Gastroesophageal sphincter (tissue), 4 donors: ENCODE results near the gene RNF182. TPM values are rescaled to one million over a fixed set of nuclear protein-coding genes. Genes with fewer than 3 reads are reported as not detected.

Source experiments
- ATAC-seq: fragments of 150-250 bp; one replicate; pipeline ENCODE4 v1.9.1; 2016; ENCODE audit warnings: mild to moderate bottlenecking, moderate library complexity
- H3K27ac ChIP-seq, 4 donors: fragments of 200-600 bp; sonication (generic) in 3 of 4; 1 replicate in 3 of 4; 2 replicates in 1 of 4; pipeline ENCODE4 v1.5.1; 2016 to 2019
- H3K27me3 ChIP-seq: fragments of 200-600 bp; sonication (generic); one replicate; pipeline ENCODE4 v1.5.1; 2019
- H3K36me3 ChIP-seq, 2 donors: fragments of 200-600 bp; sonication (generic); one replicate each; pipeline ENCODE4 v1.5.1; 2019; ENCODE audit warnings: control low read depth in 1 of 2
- H3K4me1 ChIP-seq, 3 donors: fragments of 200-600 bp; sonication (generic); 1 replicate in 2 of 3; 2 replicates in 1 of 3; pipeline ENCODE4 v1.5.1; 2016 to 2019; ENCODE audit warnings: control low read depth in 2 of 3
- H3K4me3 ChIP-seq, 2 donors: fragments of 200-600 bp; sonication (generic); one replicate each; pipeline ENCODE4 v1.5.1; 2019; ENCODE audit warnings: mild to moderate bottlenecking in 1 of 2, moderate library complexity in 1 of 2
- H3K9me3 ChIP-seq, 3 donors: fragments of 200-600 bp; sonication (generic); one replicate each; pipeline ENCODE4 v1.5.1; 2017 to 2019; ENCODE audit warnings: control low read depth in 2 of 3
- EP300 ChIP-seq: sonication (generic); formaldehyde crosslinking; IDR thresholded peaks from one replicate; pipeline ENCODE4 v1.6.1; 2017; ENCODE audit warnings: antibody characterized with exemption, mild to moderate bottlenecking
- POLR2A ChIP-seq, 2 donors: fragments of 450-650 bp; IDR thresholded peaks; one replicate each; pipeline ENCODE4 v1.6.1; 2017; ENCODE audit warnings: antibody characterized with exemption in 2 of 2, mild to moderate bottlenecking in 2 of 2, moderate library complexity in 1 of 2
- POLR2AphosphoS5 ChIP-seq: sonication (generic); formaldehyde crosslinking; IDR thresholded peaks from one replicate; pipeline ENCODE4 v1.6.1; 2017; ENCODE audit warnings: antibody characterized with exemption
- WGBS, 2 donors: methylation state at CpG; one replicate each; pipeline ENCODE4 v1.1.5; 2018; ENCODE audit warnings: low coverage in 1 of 2; 5-methylcytosine and 5-hydroxymethylcytosine counted together
- total RNA-seq, 4 donors: library from RNA; depleted of rRNA; stranded (reverse); fragments of >200 nt; gene quantifications; one replicate each; pipeline ENCODE4 v1.1.0, GENCODE V29; 2016
- TF ChIP-seq, protein P1 (sequence below), 4 experiments: fragments of 200-600 bp in 2 of 4; fragments of 450-650 bp in 2 of 4; sonication (generic) in 1 of 4; IDR thresholded peaks; one replicate each; pipeline ENCODE4 v1.5.1; 2017 to 2019; ENCODE audit warnings: antibody characterized with exemption in 4 of 4, mild to moderate bottlenecking in 2 of 4, moderate library complexity in 2 of 4

Gene RNF182
- total RNA-seq, 4 donors from 2014 or later = 0.16 to 1.3 (median 0.27) TPM; not detected in 1

- TF ChIP-seq POLR2A (IDR thresholded peaks at IDR 0.05) (no peak), EP300 (no peak), POLR2AphosphoS5 (no peak)
- TF ChIP-seq, protein P1, sequence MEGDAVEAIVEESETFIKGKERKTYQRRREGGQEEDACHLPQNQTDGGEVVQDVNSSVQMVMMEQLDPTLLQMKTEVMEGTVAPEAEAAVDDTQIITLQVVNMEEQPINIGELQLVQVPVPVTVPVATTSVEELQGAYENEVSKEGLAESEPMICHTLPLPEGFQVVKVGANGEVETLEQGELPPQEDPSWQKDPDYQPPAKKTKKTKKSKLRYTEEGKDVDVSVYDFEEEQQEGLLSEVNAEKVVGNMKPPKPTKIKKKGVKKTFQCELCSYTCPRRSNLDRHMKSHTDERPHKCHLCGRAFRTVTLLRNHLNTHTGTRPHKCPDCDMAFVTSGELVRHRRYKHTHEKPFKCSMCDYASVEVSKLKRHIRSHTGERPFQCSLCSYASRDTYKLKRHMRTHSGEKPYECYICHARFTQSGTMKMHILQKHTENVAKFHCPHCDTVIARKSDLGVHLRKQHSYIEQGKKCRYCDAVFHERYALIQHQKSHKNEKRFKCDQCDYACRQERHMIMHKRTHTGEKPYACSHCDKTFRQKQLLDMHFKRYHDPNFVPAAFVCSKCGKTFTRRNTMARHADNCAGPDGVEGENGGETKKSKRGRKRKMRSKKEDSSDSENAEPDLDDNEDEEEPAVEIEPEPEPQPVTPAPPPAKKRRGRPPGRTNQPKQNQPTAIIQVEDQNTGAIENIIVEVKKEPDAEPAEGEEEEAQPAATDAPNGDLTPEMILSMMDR (IDR thresholded peaks at IDR 0.05) = no peak
- Histone ChIP-seq H3K36me3 (no peaks in the 10 kb centered on the region), H3K4me3 (no peak overlapping the region), H3K27ac (no peak overlapping the region), H3K4me1 (no peaks in the 10 kb centered on the region), H3K9me3 (no peaks in the 10 kb centered on the region), H3K27me3 (peaks cover 15% of the 10 kb centered on the region)
- WGBS, 2 donors = 66 to 79% methylated on average over 2 of the region's 2 CpGs
- ATAC-seq = no peak
Measured at GRCh38 chr6:13978787-13979186, 54.0 kb downstream of the RNF182 start.

- no peak for ATAC-seq
- TF ChIP-seq EP300 (no peak), POLR2A (IDR thresholded peaks at IDR 0.05) (no peak), POLR2AphosphoS5 (no peak)
- TF ChIP-seq, protein P1 (IDR thresholded peaks at IDR 0.05) = no peak
- Histone ChIP-seq H3K4me1 (no peaks in the 10 kb centered on the region), H3K9me3 (no peaks in the 10 kb centered on the region), H3K27ac (no peak overlapping the region), H3K36me3 (no peaks in the 10 kb centered on the region), H3K27me3 (peaks cover 16% of the 10 kb centered on the region), H3K4me3 (no peak overlapping the region)
- 84% methylated on average over 9 of the region's 9 CpGs for WGBS, 2 donors
Measured at GRCh38 chr6:13979284-13980171, 54.8 kb downstream of the RNF182 start.

- Histone ChIP-seq H3K36me3 (no peaks in the 10 kb centered on the region), H3K4me3 (no peak overlapping the region), H3K9me3 (no peaks in the 10 kb centered on the region), H3K27ac (no peak overlapping the region), H3K27me3 (peaks cover 19% of the 10 kb centered on the region), H3K4me1 (no peaks in the 10 kb centered on the region)
- TF ChIP-seq POLR2A (IDR thresholded peaks at IDR 0.05) (no peak), POLR2AphosphoS5 (no peak), EP300 (no peak)
- TF ChIP-seq, protein P1 (IDR thresholded peaks at IDR 0.05) = no peak
- ATAC-seq = no peak
- 59 to 71% methylated on average over 4 of the region's 4 CpGs for WGBS, 2 donors
Measured at GRCh38 chr6:13980534-13980933, 55.8 kb downstream of the RNF182 start.

DNA sequence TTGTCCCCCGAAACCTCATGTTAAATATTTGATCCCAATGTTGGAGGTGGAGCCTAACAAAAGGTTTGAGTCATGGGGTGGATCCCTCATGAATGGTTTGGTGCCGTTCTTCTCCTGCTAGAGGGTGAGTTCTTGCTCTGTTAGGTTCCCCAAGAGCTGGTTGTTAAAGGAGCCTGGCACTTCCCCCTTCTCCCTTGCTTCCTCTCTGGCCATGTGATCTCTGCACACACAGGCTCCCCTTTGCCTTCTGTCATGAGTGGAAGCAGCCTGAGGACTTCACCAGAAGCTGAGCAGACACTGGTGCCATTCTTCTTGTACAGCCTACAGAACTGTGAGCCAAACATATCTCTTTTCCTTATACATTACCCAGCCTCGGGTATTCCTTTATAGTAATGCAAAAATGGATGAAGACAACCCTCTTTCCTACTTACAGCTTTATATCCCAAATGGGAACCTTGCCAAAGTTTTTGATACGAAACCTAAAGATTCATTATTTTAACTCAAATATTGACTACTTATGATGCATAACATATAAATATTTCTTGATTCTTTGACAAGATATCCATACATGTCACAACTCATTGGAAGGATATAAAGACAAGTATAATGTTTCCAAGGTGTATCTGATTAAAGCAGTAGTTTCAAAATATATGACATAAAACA lies 61.0 kb downstream of the RNF182 start:
- no peak overlapping the region for H3K4me3 ChIP-seq
- no peaks in the 10 kb centered on the region for H3K36me3 ChIP-seq
- TF ChIP-seq, protein P1 (IDR thresholded peaks at IDR 0.05) = no peak
- TF ChIP-seq POLR2AphosphoS5 (no peak), POLR2A (IDR thresholded peaks at IDR 0.05) (no peak), EP300 (no peak)
- H3K4me1 ChIP-seq = no peaks in the 10 kb centered on the region
- ATAC-seq = no peak
- 44 to 74% methylated on average over 2 to 4 of the region's 4 CpGs for WGBS, 2 donors
- H3K27ac ChIP-seq = no peak overlapping the region
- H3K27me3 ChIP-seq = peaks cover 32% of the 10 kb centered on the region
- no peaks in the 10 kb centered on the region for H3K9me3 ChIP-seq
